K562 (cell line): Measurements from ENCODE around the gene ASPHD2.

Source experiments
- E2F5 ChIP-seq: sonication (generic); formaldehyde crosslinking; IDR thresholded peaks from 2 replicates; pipeline ENCODE4 v1.8.0; 2022; ENCODE audit warnings: mild to moderate bottlenecking, missing genetic modification reagents
- FOXP4 ChIP-seq: sonication (generic); formaldehyde crosslinking; IDR thresholded peaks from 2 replicates; pipeline ENCODE4 v1.8.0; 2022; ENCODE audit warnings: mild to moderate bottlenecking, missing genetic modification reagents, borderline replicate concordance

- TF ChIP-seq FOXP4, result no peak
- TF ChIP-seq E2F5, result no peak
These were observed 50.2 kb downstream of the ASPHD2 start for GRCh38 chr22:26479043-26479791.
